Fibroblast of mammary gland (primary cell): Measurements from ENCODE around the gene TMEM59L.

Experiments
- DNase-seq: peaks from one replicate; pipeline ENCODE4 v3.0.0-alpha.2; 2010; ENCODE audit warnings: low read depth
- H3K4me3 ChIP-seq: 2 replicates; pipeline ENCODE4 v1.5.1; 2011; ENCODE audit warnings: low read depth, mild to moderate bottlenecking, low read length, moderate library complexity; ENCODE audit not compliant: control insufficient read depth
- CTCF ChIP-seq: conservative IDR thresholded peaks from 2 replicates; pipeline ENCODE4 v1.5.1; 2011; ENCODE audit warnings: low read depth, low read length, inconsistent platforms; ENCODE audit not compliant: control insufficient read depth, insufficient read depth

The TMEM59L gene

GRCh38 chr19:18603255-18603957, 9.3 kb upstream of the TMEM59L start:
- TF ChIP-seq CTCF = peak; percentile 24
- DNase-seq = no peak
- H3K4me3 ChIP-seq = no peak overlapping the region

GRCh38 chr19:18603958-18604819, 8.5 kb upstream of the TMEM59L start:
- DNase-seq = no peak
- no peak for TF ChIP-seq CTCF
- H3K4me3 ChIP-seq = no peak overlapping the region

- no peak for TF ChIP-seq CTCF
- no peak overlapping the region for H3K4me3 ChIP-seq
- no peak for DNase-seq
Measured at GRCh38 chr19:18604820-18605159, 7.9 kb upstream of the TMEM59L start.

GRCh38 chr19:18605196-18605545, 7.5 kb upstream of the TMEM59L start:
- no peak for TF ChIP-seq CTCF
- DNase-seq = no peak
- H3K4me3 ChIP-seq = no peak overlapping the region

- no peak overlapping the region for H3K4me3 ChIP-seq
- no peak for TF ChIP-seq CTCF
- DNase-seq = no peak
Measured at GRCh38 chr19:18605546-18606280, 7.0 kb upstream of the TMEM59L start.

GRCh38 chr19:18606281-18607225, 6.1 kb upstream of the TMEM59L start, which contains the start of gene CRLF1:
TSS of gene CRLF1 (minus strand) at chr19:18606799. CDS start at chr19:18606656, 143 bp downstream.
- DNase-seq = no peak
- no peak within 1 kb of the TSS for H3K4me3 ChIP-seq
- no peak for TF ChIP-seq CTCF
